Fibroblast of mammary gland (primary cell): Measurements from ENCODE around the gene LAMA2.

Experiments
- DNase-seq: peaks from one replicate; pipeline ENCODE4 v3.0.0-alpha.2; 2010; ENCODE audit warnings: low read depth
- H3K4me3 ChIP-seq: 2 replicates; pipeline ENCODE4 v1.5.1; 2011; ENCODE audit warnings: low read depth, mild to moderate bottlenecking, low read length, moderate library complexity; ENCODE audit not compliant: control insufficient read depth
- TF ChIP-seq, protein P1 (sequence below): conservative IDR thresholded peaks from 2 replicates; pipeline ENCODE4 v1.5.1; 2011; ENCODE audit warnings: low read depth, low read length, inconsistent platforms; ENCODE audit not compliant: control insufficient read depth, insufficient read depth

Gene LAMA2

DNA sequence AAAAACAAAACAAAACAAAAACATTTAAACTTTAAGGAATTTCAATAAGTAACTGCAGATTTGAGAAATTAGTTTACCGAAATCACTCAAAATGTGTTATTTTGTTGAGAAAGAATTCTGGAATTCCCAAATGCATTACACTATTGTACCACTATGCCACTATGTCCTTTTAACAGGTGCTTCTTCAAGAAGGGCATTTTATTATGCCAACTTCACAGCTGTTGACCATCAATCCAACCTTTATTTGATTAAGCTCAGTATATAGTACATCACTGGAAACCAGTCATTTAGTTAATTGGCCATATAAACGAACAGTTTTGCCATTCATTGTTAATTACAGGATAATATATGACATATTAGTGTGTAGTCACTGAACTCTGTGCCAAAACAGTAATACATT, 605.4 kb downstream of the LAMA2 start:
- H3K4me3 ChIP-seq, result no peak overlapping the region
- no peak for DNase-seq
- TF ChIP-seq, protein P1, sequence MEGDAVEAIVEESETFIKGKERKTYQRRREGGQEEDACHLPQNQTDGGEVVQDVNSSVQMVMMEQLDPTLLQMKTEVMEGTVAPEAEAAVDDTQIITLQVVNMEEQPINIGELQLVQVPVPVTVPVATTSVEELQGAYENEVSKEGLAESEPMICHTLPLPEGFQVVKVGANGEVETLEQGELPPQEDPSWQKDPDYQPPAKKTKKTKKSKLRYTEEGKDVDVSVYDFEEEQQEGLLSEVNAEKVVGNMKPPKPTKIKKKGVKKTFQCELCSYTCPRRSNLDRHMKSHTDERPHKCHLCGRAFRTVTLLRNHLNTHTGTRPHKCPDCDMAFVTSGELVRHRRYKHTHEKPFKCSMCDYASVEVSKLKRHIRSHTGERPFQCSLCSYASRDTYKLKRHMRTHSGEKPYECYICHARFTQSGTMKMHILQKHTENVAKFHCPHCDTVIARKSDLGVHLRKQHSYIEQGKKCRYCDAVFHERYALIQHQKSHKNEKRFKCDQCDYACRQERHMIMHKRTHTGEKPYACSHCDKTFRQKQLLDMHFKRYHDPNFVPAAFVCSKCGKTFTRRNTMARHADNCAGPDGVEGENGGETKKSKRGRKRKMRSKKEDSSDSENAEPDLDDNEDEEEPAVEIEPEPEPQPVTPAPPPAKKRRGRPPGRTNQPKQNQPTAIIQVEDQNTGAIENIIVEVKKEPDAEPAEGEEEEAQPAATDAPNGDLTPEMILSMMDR, result no peak

DNA sequence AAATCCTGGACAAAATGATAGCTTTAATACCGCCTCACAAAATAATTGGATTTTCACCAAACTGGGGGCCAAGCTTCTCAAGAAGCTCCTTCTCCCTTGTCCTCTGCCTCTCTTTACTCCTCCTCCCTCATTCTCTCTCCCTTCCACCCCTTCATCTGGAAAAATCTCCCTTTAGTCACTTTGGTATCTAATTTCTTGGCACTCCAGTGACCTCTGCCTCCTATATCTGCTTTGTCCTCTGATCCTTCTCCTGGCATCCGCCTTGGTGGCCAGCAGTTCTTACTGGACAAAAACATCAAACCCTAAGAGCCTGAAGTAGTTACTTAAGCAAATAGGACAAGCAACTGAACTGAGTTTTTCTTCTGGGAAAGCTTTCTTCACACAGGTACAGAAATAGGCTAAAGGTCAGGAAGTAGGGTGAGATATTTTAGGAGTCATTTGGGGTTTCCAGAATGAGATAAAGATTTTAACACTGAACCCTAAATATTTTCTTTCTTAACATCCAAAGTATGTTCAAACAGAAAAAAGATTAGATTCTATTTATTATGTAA, 606.4 kb downstream of the LAMA2 start:
- no peak overlapping the region for H3K4me3 ChIP-seq
- DNase-seq, result no peak
- TF ChIP-seq, protein P1, result no peak

DNA sequence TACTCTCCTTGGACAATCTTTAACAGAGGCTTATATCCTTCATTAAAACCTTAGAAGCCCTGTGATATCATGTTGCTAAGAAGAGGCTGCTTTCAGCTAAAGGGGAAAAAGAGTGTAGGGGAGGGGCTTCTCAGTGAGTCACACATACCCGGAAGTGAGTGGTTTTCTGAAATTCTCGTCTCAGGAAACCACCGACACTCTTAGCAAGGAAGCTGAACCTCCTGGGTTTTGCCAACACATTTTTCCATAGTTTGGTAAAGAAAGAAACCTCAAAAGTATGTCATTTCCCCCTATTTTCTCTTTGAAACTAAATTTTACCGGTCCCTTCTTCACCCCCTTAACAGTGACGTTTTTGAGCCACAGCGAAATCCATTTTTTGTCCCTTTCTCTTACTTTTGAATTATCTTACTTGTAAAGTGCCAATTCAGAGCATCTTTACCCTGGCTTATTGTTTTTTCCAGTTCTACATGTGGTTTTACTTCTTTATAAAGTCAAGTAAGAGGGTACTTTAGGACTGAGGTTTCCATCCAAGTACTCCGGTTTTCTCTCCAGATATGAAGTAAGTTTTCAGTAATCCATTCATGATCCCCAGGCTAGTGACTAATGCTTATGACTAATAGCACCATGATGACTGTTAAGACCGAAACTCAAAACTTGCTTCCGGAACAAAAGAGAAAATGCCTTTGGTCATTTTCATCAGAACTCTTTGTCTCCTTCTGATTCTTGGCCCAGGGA, 607.8 kb downstream of the LAMA2 start:
- peak; percentile 98 for DNase-seq
- TF ChIP-seq, protein P1, result no peak
- peak overlapping the region; percentile 37 for H3K4me3 ChIP-seq

DNA sequence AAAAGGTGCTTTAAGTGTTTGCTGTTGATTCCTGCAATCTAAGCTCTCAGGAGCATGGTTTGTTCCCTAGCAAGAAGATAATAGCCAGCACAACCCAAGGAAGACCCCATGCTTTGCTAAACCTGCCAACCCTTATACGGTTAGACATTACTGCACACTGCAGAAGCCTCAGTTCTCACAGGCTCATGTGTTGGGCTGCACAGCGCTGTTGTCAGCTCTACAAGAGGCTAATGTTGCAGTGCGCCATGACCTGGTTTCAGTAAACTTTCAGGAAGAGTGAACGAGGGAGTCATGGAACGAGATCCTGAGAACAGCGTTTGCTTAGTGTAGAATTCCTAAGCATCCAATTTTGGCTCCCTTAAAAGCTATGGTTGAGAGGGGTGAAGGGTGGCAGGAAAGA, 608.5 kb downstream of the LAMA2 start:
- no peak overlapping the region for H3K4me3 ChIP-seq
- DNase-seq, result peak; percentile 38
- TF ChIP-seq, protein P1, result no peak

DNA sequence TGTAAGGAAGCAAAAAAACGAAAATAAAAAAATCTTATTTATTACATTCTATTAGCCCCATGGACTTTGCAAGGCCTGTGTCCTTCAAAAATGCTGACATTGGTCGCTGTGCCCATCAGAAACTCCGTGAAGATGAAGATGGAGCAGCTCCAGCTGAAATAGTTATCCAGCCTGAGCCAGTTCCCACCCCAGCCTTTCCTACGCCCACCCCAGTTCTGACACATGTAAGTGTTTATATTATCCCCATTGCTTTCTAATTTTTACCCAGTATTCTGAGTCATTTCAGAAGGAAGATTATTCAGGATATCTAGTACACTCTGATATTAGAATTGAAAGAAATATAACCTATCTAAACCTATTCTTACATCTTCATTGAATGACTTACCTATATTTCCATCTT, 609.3 kb downstream of the LAMA2 start:
- TF ChIP-seq, protein P1, result no peak
- H3K4me3 ChIP-seq, result no peak overlapping the region
- peak; percentile 41 for DNase-seq

DNA sequence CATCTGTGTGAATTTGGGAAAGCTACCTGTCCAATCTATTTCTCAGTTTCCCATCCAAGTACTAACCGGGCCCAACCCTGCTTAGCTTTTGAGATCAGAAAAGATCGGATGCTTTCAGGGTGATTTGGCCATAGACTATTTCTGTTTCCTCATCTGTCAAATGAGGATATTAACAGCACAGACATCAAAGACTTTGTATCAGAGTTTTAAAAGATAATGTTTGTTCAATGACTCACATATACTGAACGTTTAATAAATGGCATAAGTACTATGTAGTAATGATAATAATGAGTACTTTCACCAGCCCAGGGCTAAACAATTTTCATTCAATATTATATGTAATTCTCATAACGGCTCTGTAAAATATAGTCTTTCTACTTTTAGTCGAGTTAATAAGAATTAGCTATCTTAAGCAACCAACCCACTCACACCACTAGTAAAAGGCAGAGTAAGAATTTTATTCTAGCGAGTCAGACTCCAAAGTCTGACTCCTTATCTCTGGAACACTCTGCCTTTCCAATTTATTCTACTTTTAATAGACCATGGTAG, 610.5 kb downstream of the LAMA2 start:
- DNase-seq, result peak; percentile 47
- TF ChIP-seq, protein P1, result no peak
- no peak overlapping the region for H3K4me3 ChIP-seq
